WTC11 (cell line): ENCODE measurements around the gene PKNOX1. TPM values are rescaled to one million over a fixed set of nuclear protein-coding genes. Genes with fewer than 3 reads are reported as not detected.

Experiments used
- ATAC-seq: fragments of 200-7000 bp; cut with Tn5 transposase; 2 replicates; pipeline ENCODE4 v1.10.0; 2021; ENCODE audit warnings: mild to moderate bottlenecking, moderate library complexity
- CTCF ChIA-PET: fragments of 300-600 bp; sonication (Branson Sonifier 250); formaldehyde crosslinking; loops from one replicate; lab custom pipeline; 2021; ENCODE audit warnings: antibody characterized with exemption; lab: Charles Lee
- POLR2A ChIA-PET: fragments of 350-600 bp; sonication (Branson Sonifier 250); formaldehyde crosslinking; loops from one replicate; lab custom pipeline; 2021; ENCODE audit warnings: antibody characterized with exemption; lab: Charles Lee
- DNase-seq: peaks from one replicate; pipeline ENCODE4 v3.0.0; 2021; ENCODE audit warnings: low spot score
- H3K27ac Mint-ChIP-seq: 2 replicates; pipeline ENCODE4 v1.8.0; 2021; ENCODE audit warnings: mixed read lengths
- H3K27me3 Mint-ChIP-seq: 2 replicates; pipeline ENCODE4 v1.8.0; 2021; ENCODE audit warnings: low read depth, mild to moderate bottlenecking, moderate library complexity, mixed read lengths
- H3K36me3 Mint-ChIP-seq: 2 replicates; pipeline ENCODE4 v1.8.0; 2021; ENCODE audit warnings: mixed read lengths
- H3K4me1 Mint-ChIP-seq: 2 replicates; pipeline ENCODE4 v1.8.0; 2022; ENCODE audit warnings: mixed read lengths
- H3K4me3 Mint-ChIP-seq: 2 replicates; pipeline ENCODE4 v1.8.0; 2021; ENCODE audit warnings: mild to moderate bottlenecking, moderate library complexity, mixed read lengths
- H3K9me3 Mint-ChIP-seq: 2 replicates; pipeline ENCODE4 v1.8.0; 2021; ENCODE audit warnings: mixed read lengths
- ATF1 ChIP-seq: sonication (generic); formaldehyde crosslinking; IDR thresholded peaks from 2 replicates; pipeline ENCODE4 v1.8.1; 2023; ENCODE audit warnings: mild to moderate bottlenecking, moderate library complexity, missing genetic modification reagents
- CBFB ChIP-seq: sonication (generic); formaldehyde crosslinking; IDR thresholded peaks from 2 replicates; pipeline ENCODE4 v1.8.1; 2022; ENCODE audit warnings: mild to moderate bottlenecking, low read depth, missing genetic modification reagents
- CREB1 ChIP-seq: sonication (generic); formaldehyde crosslinking; IDR thresholded peaks from 2 replicates; pipeline ENCODE4 v1.8.0; 2023; ENCODE audit warnings: mild to moderate bottlenecking, missing genetic modification reagents
- ESRRA ChIP-seq: sonication (generic); formaldehyde crosslinking; IDR thresholded peaks from 2 replicates; pipeline ENCODE4 v1.8.1; 2022; ENCODE audit warnings: mild to moderate bottlenecking, missing genetic modification reagents, borderline replicate concordance
- ETV6 ChIP-seq: sonication (generic); formaldehyde crosslinking; IDR thresholded peaks from 2 replicates; pipeline ENCODE4 v1.8.1; 2022; ENCODE audit warnings: mild to moderate bottlenecking, missing genetic modification reagents
- FOXK1 ChIP-seq: sonication (generic); formaldehyde crosslinking; IDR thresholded peaks from 2 replicates; pipeline ENCODE4 v1.8.0; 2022; ENCODE audit warnings: mild to moderate bottlenecking, moderate library complexity, missing genetic modification reagents
- JAZF1 ChIP-seq: fragments of 250-450 bp; sonication (Bioruptor Pico); IDR thresholded peaks from 2 replicates; pipeline ENCODE4 v1.9.0; 2021; ENCODE audit warnings: moderate library complexity, mild to moderate bottlenecking, inconsistent platforms
- NFATC4 ChIP-seq: fragments of 250-450 bp; sonication (Bioruptor Pico); IDR thresholded peaks from 2 replicates; pipeline ENCODE4 v1.9.0; 2021; ENCODE audit warnings: mild to moderate bottlenecking
- NFE2L1 ChIP-seq: sonication (generic); formaldehyde crosslinking; IDR thresholded peaks from 2 replicates; pipeline ENCODE4 v1.8.1; 2023; ENCODE audit warnings: missing genetic modification reagents
- RELA ChIP-seq: sonication (generic); formaldehyde crosslinking; IDR thresholded peaks from 2 replicates; pipeline ENCODE4 v1.8.1; 2022; ENCODE audit warnings: missing genetic modification reagents, mild to moderate bottlenecking, borderline replicate concordance
- RORB ChIP-seq: fragments of 250-450 bp; sonication (Bioruptor Pico); IDR thresholded peaks from 2 replicates; pipeline ENCODE4 v1.9.0; 2021; ENCODE audit warnings: mild to moderate bottlenecking
- SMAD4 ChIP-seq: sonication (generic); formaldehyde crosslinking; IDR thresholded peaks from 2 replicates; pipeline ENCODE4 v1.8.0; 2022; ENCODE audit warnings: mild to moderate bottlenecking, missing genetic modification reagents
- TEAD4 ChIP-seq: sonication (generic); formaldehyde crosslinking; IDR thresholded peaks from 2 replicates; pipeline ENCODE4 v1.8.0; 2022; ENCODE audit warnings: mild to moderate bottlenecking, missing genetic modification reagents
- ZBTB21 ChIP-seq: sonication (generic); formaldehyde crosslinking; IDR thresholded peaks from 2 replicates; pipeline ENCODE4 v1.8.1; 2023; ENCODE audit warnings: mild to moderate bottlenecking, missing genetic modification reagents, borderline replicate concordance
- ZNF317 ChIP-seq: sonication (generic); formaldehyde crosslinking; IDR thresholded peaks from 2 replicates; pipeline ENCODE4 v1.8.1; 2023; ENCODE audit warnings: low read depth, mild to moderate bottlenecking, moderate library complexity, missing genetic modification reagents, borderline replicate concordance
- total RNA-seq: library from RNA; stranded (reverse); gene quantifications from 3 replicates; pipeline ENCODE4 v1.2.3, GENCODE V29; 2021
- TF ChIP-seq, protein P1 (sequence below): sonication (generic); formaldehyde crosslinking; IDR thresholded peaks from 2 replicates; pipeline ENCODE4 v1.8.0; 2023; ENCODE audit warnings: missing genetic modification reagents
- TF ChIP-seq, protein P2 (sequence below): sonication (generic); formaldehyde crosslinking; IDR thresholded peaks from 2 replicates; pipeline ENCODE4 v1.8.0; 2023; ENCODE audit warnings: mild to moderate bottlenecking, missing genetic modification reagents
- TF ChIP-seq, protein P3 (sequence below): fragments of 250-450 bp; sonication (Bioruptor Pico); IDR thresholded peaks from 2 replicates; pipeline ENCODE4 v1.9.0; 2021; ENCODE audit warnings: mild to moderate bottlenecking
- TF ChIP-seq, protein P4 (sequence below): fragments of 250-450 bp; sonication (Bioruptor Pico); IDR thresholded peaks from 2 replicates; pipeline ENCODE4 v1.9.0; 2021; ENCODE audit warnings: mild to moderate bottlenecking, borderline replicate concordance
- TF ChIP-seq, protein P5 (sequence below): sonication (generic); formaldehyde crosslinking; IDR thresholded peaks from 2 replicates; pipeline ENCODE4 v1.8.0; 2022; ENCODE audit warnings: mild to moderate bottlenecking, missing genetic modification reagents
- TF ChIP-seq, protein P6 (sequence below): sonication (generic); formaldehyde crosslinking; conservative IDR thresholded peaks from 2 replicates; pipeline ENCODE4 v1.8.1; 2023; ENCODE audit warnings: mild to moderate bottlenecking, low read depth, missing genetic modification reagents, moderate library complexity
- TF ChIP-seq, protein P7 (sequence below): sonication (generic); formaldehyde crosslinking; IDR thresholded peaks from 2 replicates; pipeline ENCODE4 v1.8.0; 2022; ENCODE audit warnings: mild to moderate bottlenecking, missing genetic modification reagents

The PKNOX1 gene
- total RNA-seq, 1 experiment from 2014 or later = 23.0 TPM

DNA sequence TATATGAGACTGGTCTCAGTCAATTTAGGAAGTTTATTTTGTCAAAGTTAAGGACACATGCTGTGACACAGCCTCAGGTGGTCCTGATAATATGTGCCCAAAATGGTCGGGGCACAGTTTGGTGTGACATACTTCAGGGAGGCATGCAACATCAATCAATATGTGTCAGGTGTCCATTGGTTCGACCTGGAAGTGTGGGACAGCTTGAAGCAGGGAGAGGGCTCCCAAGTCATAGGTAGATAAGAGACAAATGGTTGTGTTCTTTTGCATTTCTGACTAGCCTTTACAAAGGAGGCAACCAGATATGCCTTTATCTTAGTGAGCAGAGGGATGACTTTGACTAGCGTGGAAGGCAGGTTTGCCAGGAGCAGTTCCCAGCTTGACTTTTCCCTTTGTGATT is 44.4 kb upstream of the PKNOX1 start:
- POLR2A ChIA-PET = no interaction called here
- DNase-seq = no peak
- H3K36me3 Mint-ChIP-seq = no peaks in the 10 kb centered on the region
- no peak overlapping the region for H3K27ac Mint-ChIP-seq
- no peak for ATAC-seq
- H3K4me1 Mint-ChIP-seq = peaks cover 57% of the 10 kb centered on the region
- H3K27me3 Mint-ChIP-seq = no peaks in the 10 kb centered on the region
- TF ChIP-seq NFATC4 (CRISPR knock-in tag) (no peak), TEAD4 (CRISPR knock-in tag) (no peak), ETV6 (CRISPR knock-in tag) (no peak), ESRRA (no peak), FOXK1 (CRISPR knock-in tag) (no peak), ATF1 (CRISPR knock-in tag) (no peak), RORB (no peak), RELA (CRISPR knock-in tag) (no peak), NFE2L1 (CRISPR knock-in tag) (no peak), ZNF317 (CRISPR knock-in tag) (no peak), CBFB (no peak), ZBTB21 (no peak), JAZF1 (no peak), SMAD4 (CRISPR knock-in tag) (no peak)
- TF ChIP-seq, protein P1, sequence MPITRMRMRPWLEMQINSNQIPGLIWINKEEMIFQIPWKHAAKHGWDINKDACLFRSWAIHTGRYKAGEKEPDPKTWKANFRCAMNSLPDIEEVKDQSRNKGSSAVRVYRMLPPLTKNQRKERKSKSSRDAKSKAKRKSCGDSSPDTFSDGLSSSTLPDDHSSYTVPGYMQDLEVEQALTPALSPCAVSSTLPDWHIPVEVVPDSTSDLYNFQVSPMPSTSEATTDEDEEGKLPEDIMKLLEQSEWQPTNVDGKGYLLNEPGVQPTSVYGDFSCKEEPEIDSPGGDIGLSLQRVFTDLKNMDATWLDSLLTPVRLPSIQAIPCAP (CRISPR knock-in tag) = no peak
- TF ChIP-seq, protein P2, sequence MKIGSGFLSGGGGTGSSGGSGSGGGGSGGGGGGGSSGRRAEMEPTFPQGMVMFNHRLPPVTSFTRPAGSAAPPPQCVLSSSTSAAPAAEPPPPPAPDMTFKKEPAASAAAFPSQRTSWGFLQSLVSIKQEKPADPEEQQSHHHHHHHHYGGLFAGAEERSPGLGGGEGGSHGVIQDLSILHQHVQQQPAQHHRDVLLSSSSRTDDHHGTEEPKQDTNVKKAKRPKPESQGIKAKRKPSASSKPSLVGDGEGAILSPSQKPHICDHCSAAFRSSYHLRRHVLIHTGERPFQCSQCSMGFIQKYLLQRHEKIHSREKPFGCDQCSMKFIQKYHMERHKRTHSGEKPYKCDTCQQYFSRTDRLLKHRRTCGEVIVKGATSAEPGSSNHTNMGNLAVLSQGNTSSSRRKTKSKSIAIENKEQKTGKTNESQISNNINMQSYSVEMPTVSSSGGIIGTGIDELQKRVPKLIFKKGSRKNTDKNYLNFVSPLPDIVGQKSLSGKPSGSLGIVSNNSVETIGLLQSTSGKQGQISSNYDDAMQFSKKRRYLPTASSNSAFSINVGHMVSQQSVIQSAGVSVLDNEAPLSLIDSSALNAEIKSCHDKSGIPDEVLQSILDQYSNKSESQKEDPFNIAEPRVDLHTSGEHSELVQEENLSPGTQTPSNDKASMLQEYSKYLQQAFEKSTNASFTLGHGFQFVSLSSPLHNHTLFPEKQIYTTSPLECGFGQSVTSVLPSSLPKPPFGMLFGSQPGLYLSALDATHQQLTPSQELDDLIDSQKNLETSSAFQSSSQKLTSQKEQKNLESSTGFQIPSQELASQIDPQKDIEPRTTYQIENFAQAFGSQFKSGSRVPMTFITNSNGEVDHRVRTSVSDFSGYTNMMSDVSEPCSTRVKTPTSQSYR = no peak
- TF ChIP-seq, protein P3, sequence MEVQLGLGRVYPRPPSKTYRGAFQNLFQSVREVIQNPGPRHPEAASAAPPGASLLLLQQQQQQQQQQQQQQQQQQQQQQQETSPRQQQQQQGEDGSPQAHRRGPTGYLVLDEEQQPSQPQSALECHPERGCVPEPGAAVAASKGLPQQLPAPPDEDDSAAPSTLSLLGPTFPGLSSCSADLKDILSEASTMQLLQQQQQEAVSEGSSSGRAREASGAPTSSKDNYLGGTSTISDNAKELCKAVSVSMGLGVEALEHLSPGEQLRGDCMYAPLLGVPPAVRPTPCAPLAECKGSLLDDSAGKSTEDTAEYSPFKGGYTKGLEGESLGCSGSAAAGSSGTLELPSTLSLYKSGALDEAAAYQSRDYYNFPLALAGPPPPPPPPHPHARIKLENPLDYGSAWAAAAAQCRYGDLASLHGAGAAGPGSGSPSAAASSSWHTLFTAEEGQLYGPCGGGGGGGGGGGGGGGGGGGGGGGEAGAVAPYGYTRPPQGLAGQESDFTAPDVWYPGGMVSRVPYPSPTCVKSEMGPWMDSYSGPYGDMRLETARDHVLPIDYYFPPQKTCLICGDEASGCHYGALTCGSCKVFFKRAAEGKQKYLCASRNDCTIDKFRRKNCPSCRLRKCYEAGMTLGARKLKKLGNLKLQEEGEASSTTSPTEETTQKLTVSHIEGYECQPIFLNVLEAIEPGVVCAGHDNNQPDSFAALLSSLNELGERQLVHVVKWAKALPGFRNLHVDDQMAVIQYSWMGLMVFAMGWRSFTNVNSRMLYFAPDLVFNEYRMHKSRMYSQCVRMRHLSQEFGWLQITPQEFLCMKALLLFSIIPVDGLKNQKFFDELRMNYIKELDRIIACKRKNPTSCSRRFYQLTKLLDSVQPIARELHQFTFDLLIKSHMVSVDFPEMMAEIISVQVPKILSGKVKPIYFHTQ = no peak
- no peaks in the 10 kb centered on the region for H3K9me3 Mint-ChIP-seq
- CTCF ChIA-PET = interaction anchor here (0.7 kb wide), 1 partner anchor 27 kb away, joined by 3 read pairs; no protein-coding TSS in a partner anchor
- no peak overlapping the region for H3K4me3 Mint-ChIP-seq

DNA sequence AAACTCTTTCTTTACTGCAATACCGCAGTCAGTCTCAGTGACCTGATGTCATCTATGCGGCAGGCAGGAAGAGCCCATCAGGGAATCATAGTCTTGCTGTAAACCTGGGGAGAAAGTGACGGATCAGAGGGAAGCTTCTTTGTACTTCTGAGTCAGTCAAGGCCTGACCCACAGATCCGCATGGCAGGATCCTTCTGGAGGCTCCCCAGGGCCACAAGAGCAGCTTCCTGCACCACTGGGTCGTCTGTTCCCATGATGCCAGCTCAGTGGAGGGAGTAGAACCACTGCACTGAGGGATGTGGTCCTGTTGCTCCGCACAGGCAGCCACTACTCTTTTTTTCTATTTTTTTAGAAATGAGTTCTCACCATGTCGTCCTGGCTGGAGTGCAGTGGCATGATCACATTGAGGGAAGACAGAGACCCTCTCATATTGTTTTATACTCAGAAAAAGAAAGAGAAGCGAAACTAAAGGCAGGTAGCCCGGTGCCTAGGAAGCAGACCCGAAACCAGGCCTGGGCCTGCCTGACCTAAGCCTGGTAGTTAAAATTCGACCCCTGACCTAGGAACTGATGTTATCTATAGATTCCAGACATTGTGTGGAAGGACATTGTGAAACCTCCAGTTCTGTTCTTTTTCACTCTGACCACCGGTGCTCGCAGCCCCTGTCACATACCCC is 42.7 kb upstream of the PKNOX1 start:
- Mint-ChIP-seq H3K4me3 (no peak overlapping the region), H3K9me3 (no peaks in the 10 kb centered on the region), H3K4me1 (peaks cover 58% of the 10 kb centered on the region), H3K27me3 (no peaks in the 10 kb centered on the region), H3K27ac (peak overlapping the region; percentile 93), H3K36me3 (no peaks in the 10 kb centered on the region)
- ATAC-seq = no peak
- ChIA-PET POLR2A (no interaction called here), CTCF (no interaction called here)
- DNase-seq = no peak
- no peak for TF ChIP-seq CREB1 (CRISPR knock-in tag)
- TF ChIP-seq, protein P4, sequence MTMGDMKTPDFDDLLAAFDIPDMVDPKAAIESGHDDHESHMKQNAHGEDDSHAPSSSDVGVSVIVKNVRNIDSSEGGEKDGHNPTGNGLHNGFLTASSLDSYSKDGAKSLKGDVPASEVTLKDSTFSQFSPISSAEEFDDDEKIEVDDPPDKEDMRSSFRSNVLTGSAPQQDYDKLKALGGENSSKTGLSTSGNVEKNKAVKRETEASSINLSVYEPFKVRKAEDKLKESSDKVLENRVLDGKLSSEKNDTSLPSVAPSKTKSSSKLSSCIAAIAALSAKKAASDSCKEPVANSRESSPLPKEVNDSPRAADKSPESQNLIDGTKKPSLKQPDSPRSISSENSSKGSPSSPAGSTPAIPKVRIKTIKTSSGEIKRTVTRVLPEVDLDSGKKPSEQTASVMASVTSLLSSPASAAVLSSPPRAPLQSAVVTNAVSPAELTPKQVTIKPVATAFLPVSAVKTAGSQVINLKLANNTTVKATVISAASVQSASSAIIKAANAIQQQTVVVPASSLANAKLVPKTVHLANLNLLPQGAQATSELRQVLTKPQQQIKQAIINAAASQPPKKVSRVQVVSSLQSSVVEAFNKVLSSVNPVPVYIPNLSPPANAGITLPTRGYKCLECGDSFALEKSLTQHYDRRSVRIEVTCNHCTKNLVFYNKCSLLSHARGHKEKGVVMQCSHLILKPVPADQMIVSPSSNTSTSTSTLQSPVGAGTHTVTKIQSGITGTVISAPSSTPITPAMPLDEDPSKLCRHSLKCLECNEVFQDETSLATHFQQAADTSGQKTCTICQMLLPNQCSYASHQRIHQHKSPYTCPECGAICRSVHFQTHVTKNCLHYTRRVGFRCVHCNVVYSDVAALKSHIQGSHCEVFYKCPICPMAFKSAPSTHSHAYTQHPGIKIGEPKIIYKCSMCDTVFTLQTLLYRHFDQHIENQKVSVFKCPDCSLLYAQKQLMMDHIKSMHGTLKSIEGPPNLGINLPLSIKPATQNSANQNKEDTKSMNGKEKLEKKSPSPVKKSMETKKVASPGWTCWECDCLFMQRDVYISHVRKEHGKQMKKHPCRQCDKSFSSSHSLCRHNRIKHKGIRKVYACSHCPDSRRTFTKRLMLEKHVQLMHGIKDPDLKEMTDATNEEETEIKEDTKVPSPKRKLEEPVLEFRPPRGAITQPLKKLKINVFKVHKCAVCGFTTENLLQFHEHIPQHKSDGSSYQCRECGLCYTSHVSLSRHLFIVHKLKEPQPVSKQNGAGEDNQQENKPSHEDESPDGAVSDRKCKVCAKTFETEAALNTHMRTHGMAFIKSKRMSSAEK (CRISPR knock-in tag) = no peak
- TF ChIP-seq, protein P5, sequence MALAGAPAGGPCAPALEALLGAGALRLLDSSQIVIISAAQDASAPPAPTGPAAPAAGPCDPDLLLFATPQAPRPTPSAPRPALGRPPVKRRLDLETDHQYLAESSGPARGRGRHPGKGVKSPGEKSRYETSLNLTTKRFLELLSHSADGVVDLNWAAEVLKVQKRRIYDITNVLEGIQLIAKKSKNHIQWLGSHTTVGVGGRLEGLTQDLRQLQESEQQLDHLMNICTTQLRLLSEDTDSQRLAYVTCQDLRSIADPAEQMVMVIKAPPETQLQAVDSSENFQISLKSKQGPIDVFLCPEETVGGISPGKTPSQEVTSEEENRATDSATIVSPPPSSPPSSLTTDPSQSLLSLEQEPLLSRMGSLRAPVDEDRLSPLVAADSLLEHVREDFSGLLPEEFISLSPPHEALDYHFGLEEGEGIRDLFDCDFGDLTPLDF = no peak
- TF ChIP-seq, protein P6, sequence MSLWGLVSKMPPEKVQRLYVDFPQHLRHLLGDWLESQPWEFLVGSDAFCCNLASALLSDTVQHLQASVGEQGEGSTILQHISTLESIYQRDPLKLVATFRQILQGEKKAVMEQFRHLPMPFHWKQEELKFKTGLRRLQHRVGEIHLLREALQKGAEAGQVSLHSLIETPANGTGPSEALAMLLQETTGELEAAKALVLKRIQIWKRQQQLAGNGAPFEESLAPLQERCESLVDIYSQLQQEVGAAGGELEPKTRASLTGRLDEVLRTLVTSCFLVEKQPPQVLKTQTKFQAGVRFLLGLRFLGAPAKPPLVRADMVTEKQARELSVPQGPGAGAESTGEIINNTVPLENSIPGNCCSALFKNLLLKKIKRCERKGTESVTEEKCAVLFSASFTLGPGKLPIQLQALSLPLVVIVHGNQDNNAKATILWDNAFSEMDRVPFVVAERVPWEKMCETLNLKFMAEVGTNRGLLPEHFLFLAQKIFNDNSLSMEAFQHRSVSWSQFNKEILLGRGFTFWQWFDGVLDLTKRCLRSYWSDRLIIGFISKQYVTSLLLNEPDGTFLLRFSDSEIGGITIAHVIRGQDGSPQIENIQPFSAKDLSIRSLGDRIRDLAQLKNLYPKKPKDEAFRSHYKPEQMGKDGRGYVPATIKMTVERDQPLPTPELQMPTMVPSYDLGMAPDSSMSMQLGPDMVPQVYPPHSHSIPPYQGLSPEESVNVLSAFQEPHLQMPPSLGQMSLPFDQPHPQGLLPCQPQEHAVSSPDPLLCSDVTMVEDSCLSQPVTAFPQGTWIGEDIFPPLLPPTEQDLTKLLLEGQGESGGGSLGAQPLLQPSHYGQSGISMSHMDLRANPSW = no peak
- TF ChIP-seq, protein P7, sequence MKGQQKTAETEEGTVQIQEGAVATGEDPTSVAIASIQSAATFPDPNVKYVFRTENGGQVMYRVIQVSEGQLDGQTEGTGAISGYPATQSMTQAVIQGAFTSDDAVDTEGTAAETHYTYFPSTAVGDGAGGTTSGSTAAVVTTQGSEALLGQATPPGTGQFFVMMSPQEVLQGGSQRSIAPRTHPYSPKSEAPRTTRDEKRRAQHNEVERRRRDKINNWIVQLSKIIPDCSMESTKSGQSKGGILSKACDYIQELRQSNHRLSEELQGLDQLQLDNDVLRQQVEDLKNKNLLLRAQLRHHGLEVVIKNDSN (CRISPR knock-in tag) = no peak
